Measurements from ENCODE around the gene AMH.

The AMH gene

DNA sequence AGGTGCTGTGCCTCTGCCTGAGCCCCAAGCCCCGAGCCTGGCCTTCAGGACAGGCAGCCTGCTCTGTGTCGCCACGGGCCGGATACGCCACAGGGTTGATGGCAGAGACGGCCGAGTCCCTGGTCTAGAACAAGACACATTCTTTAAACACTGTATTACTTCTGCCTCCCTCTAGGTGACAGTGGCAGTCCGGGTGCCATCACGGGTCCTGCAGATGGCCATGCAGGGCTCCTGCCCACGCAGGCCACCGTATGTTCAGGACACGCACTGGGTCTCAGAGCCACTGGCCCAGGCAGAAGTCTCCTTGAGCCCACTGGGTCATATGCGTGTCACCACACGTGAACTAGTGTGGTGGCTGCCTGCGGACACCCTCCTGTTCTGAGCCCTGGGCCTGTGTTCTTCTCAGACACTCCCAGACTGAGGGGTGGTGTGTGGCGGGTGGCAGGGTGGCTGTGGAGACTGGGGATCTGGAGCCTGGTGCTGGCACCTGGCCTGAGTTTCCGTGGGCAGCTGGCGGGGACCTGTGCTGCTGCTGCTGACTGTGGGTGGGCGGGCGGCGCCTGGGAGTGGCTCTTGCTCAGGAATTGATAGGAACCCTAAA lies 17.4 kb upstream of the AMH start:
- H3K9me3 ChIP-seq (ENCODE audit: insufficient read depth, low read depth, low read length), result no peaks in the 10 kb centered on the region
- H3K27me3 ChIP-seq (ENCODE audit: insufficient read depth, low read length), result no peaks in the 10 kb centered on the region
- H3K36me3 ChIP-seq (ENCODE audit: insufficient read depth, low read depth, low read length), result peaks cover 31% of the 10 kb centered on the region
- H3K4me1 ChIP-seq (ENCODE audit: insufficient read depth, low read length), result no peaks in the 10 kb centered on the region
- no peak overlapping the region for H3K9ac ChIP-seq (ENCODE audit: low read depth, low read length)
- no peak overlapping the region for H3K4me3 ChIP-seq (ENCODE audit: low read length)
- H3K27ac ChIP-seq (ENCODE audit: low read length), result no peak overlapping the region

GRCh38 chr19:2232286-2233151 lies 16.6 kb upstream of the AMH start:
- H3K4me3 ChIP-seq (ENCODE audit: low read length), result no peak overlapping the region

DNA sequence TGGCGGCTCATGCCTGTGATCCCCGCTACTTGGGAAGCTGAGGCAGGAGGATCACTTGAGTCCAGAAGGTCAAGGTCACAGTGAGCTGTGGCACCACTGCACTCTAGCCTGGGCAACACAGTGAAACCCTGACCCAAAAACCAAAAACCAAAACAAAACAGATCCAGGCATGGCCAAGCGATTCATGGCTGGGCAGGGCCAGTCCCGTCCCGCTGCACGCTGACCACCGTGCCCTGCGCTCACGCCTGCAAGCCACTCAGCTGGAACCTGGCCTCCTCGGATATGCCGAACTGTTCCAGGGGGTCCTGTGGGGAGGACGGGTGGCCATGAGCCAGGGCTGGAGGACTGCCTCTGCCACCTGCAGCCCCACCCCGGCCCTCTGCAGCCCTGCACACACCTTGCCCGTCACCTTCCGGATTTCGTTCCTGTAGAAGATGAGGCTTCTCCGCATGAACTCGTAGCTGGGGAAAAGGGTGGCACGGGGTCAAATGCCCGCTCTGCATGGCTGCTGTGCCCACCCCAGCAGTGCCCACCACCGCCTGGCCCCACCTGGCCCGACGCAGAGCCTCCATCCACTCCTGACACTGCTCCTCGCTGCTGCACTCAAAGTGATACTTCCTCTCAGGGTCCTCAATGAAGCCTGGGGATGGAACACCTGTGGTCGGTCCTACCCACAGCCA lies 15.4 kb upstream of the AMH start:
- no peaks in the 10 kb centered on the region for H3K27me3 ChIP-seq (ENCODE audit: insufficient read depth, low read length)
- H3K4me3 ChIP-seq (ENCODE audit: low read length), result no peak overlapping the region
- peaks cover 7% of the 10 kb centered on the region for H3K4me1 ChIP-seq (ENCODE audit: insufficient read depth, low read length)
- no peak overlapping the region for H3K27ac ChIP-seq (ENCODE audit: low read length)
- no peak overlapping the region for H3K9ac ChIP-seq (ENCODE audit: low read depth, low read length)
- no peaks in the 10 kb centered on the region for H3K9me3 ChIP-seq (ENCODE audit: insufficient read depth, low read depth, low read length)
- H3K36me3 ChIP-seq (ENCODE audit: insufficient read depth, low read depth, low read length), result peaks cover 32% of the 10 kb centered on the region

More at GRCh38 chr19:2232286-2233151, 16.6 kb upstream of the AMH start:
- peaks cover 31% of the 10 kb centered on the region for H3K36me3 ChIP-seq (ENCODE audit: insufficient read depth, low read depth, low read length)
- H3K27ac ChIP-seq (ENCODE audit: low read length), result no peak overlapping the region
- H3K4me1 ChIP-seq (ENCODE audit: insufficient read depth, low read length), result no peaks in the 10 kb centered on the region
- H3K27me3 ChIP-seq (ENCODE audit: insufficient read depth, low read length), result no peaks in the 10 kb centered on the region
- no peak overlapping the region for H3K9ac ChIP-seq (ENCODE audit: low read depth, low read length)
- no peaks in the 10 kb centered on the region for H3K9me3 ChIP-seq (ENCODE audit: insufficient read depth, low read depth, low read length)

DNA sequence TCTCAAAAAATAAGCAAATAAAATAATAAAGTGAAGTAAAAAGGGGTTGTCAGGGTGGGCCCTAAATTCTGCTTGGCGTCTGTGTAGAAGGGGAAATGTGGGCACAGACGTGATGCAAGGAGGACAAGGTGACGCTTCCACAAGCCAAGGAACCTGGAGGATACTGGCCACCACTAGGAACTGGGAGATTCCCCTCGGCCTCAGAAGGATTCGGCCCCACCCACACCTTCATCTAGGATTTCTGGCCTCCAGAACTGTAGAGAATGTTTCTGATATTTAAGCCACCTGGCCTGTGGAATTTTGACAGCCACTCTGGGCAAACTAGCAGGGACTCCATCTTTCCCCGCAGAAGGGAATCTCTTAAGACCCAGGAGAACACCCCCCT lies 14.1 kb upstream of the AMH start:
- Histone ChIP-seq H3K4me1 (ENCODE audit: insufficient read depth, low read length) (peaks cover 15% of the 10 kb centered on the region), H3K9me3 (ENCODE audit: insufficient read depth, low read depth, low read length) (no peaks in the 10 kb centered on the region), H3K36me3 (ENCODE audit: insufficient read depth, low read depth, low read length) (peaks cover 25% of the 10 kb centered on the region), H3K27ac (ENCODE audit: low read length) (no peak overlapping the region), H3K9ac (ENCODE audit: low read depth, low read length) (peak overlapping the region; percentile 94), H3K27me3 (ENCODE audit: insufficient read depth, low read length) (no peaks in the 10 kb centered on the region), H3K4me3 (ENCODE audit: low read length) (peak overlapping the region; percentile 92)

GRCh38 chr19:2235381-2236063 lies 13.6 kb upstream of the AMH start:
- H3K4me1 ChIP-seq (ENCODE audit: insufficient read depth, low read length), result peaks cover 19% of the 10 kb centered on the region
- H3K27me3 ChIP-seq (ENCODE audit: insufficient read depth, low read length), result no peaks in the 10 kb centered on the region
- no peak overlapping the region for H3K27ac ChIP-seq (ENCODE audit: low read length)
- H3K36me3 ChIP-seq (ENCODE audit: insufficient read depth, low read depth, low read length), result peaks cover 27% of the 10 kb centered on the region
- peak overlapping the region; percentile 92 for H3K4me3 ChIP-seq (ENCODE audit: low read length)
- no peaks in the 10 kb centered on the region for H3K9me3 ChIP-seq (ENCODE audit: insufficient read depth, low read depth, low read length)
- H3K9ac ChIP-seq (ENCODE audit: low read depth, low read length), result peak overlapping the region; percentile 94

- H3K9ac ChIP-seq (ENCODE audit: low read depth, low read length), result peak overlapping the region; percentile 94; the same call in 1 of the 2 replicates
- H3K4me3 ChIP-seq (ENCODE audit: low read length), result peak overlapping the region; percentile 92; the same call in 1 of the 2 replicates
- H3K4me1 ChIP-seq (ENCODE audit: insufficient read depth, low read length), result peaks cover 21% of the 10 kb centered on the region
- peaks cover 31% of the 10 kb centered on the region for H3K36me3 ChIP-seq (ENCODE audit: insufficient read depth, low read depth, low read length)
- no peaks in the 10 kb centered on the region for H3K9me3 ChIP-seq (ENCODE audit: insufficient read depth, low read depth, low read length)
- H3K27me3 ChIP-seq (ENCODE audit: insufficient read depth, low read length), result no peaks in the 10 kb centered on the region
- no peak overlapping the region for H3K27ac ChIP-seq (ENCODE audit: low read length)
Observed at GRCh38 chr19:2236064-2236313, 13.1 kb upstream of the AMH start.

GRCh38 chr19:2236314-2237050 lies 12.6 kb upstream of the AMH start, which contains the start of the genes PLEKHJ1 and SF3A2:
PLEKHJ1 (minus strand) TSS chr19:2236329; CDS start chr19:2236248, 81 bp downstream.
SF3A2 (plus strand) TSS chr19:2236824; CDS start chr19:2243419, 6,595 bp downstream.
- Histone ChIP-seq H3K9me3 (ENCODE audit: insufficient read depth, low read depth, low read length) (no peaks in the 10 kb centered on the region), H3K36me3 (ENCODE audit: insufficient read depth, low read depth, low read length) (peaks cover 34% of the 10 kb centered on the region)

DNA sequence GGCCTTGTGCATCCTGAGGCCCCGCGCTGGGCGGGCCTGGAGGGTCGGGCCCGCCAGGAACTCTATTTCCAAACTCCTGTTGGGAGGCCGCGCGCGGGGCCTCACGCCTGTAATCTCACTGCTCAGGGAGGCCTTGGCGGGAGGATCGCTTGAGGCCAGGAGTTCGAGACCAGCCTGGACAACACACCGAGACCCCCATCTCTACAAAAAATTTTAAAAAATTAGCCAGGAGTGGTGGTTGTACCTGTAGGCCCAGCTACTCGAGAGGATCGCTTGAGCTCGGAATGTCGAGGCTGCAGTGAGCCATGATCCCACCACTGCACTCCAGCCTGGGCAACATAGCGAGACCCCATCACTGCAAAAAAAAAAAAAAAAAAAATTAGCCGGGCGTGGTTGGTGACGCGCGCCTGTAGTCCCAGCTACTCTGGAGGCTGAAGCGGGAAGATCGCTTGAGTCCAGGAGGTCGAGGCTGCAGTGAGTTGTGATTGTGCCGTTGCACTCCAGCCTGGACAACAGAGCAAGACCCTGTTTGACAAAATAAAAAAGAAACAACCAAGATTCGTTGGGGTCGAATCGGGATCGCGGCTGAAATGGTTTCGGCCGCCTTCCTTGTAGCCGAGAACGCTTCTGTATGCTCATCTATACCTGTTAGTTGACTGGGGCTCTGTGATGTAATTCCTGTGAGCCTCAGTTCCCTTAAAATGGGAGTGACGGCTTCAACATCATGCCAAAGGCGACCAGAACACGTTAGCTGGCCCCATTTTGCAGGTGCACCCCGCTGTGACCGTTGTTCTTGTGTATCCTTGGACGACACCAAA lies 11.9 kb upstream of the AMH start:
- H3K27me3 ChIP-seq (ENCODE audit: insufficient read depth, low read length), result no peaks in the 10 kb centered on the region
- H3K27ac ChIP-seq (ENCODE audit: low read length), result peak overlapping the region; percentile 59
- peak overlapping the region; percentile 92 for H3K4me3 ChIP-seq (ENCODE audit: low read length)
- peak overlapping the region; percentile 94 for H3K9ac ChIP-seq (ENCODE audit: low read depth, low read length)
- peaks cover 21% of the 10 kb centered on the region for H3K4me1 ChIP-seq (ENCODE audit: insufficient read depth, low read length)
- peaks cover 42% of the 10 kb centered on the region for H3K36me3 ChIP-seq (ENCODE audit: insufficient read depth, low read depth, low read length)
- H3K9me3 ChIP-seq (ENCODE audit: insufficient read depth, low read depth, low read length), result no peaks in the 10 kb centered on the region

More at GRCh38 chr19:2236314-2237050, 12.6 kb upstream of the AMH start, which contains the start of the genes PLEKHJ1 and SF3A2:
- Histone ChIP-seq H3K27me3 (ENCODE audit: insufficient read depth, low read length) (no peaks in the 10 kb centered on the region), H3K4me1 (ENCODE audit: insufficient read depth, low read length) (peaks cover 21% of the 10 kb centered on the region), H3K4me3 (ENCODE audit: low read length) (peak within 1 kb of the TSS; percentile 92), H3K27ac (ENCODE audit: low read length) (peak within 1 kb of the TSS; percentile 59), H3K9ac (ENCODE audit: low read depth, low read length) (peak within 1 kb of the TSS; percentile 94)

DNA sequence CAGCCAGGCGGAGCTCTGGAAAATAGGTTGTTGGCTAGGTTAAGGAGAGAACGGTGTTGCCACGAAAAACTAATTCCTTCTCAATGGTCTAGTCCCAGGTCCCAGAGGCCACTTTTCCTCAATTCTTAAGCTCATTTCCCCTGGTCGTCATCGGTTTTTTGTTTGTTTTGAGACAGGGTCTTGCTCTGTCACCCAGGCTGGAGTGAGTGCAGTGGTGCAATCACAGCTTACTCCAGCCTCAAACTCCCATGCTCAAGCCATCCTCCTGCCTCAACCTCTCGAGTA lies 11.3 kb upstream of the AMH start:
- Histone ChIP-seq H3K9ac (ENCODE audit: low read depth, low read length) (peak overlapping the region; percentile 94; the same call in 1 of the 2 replicates), H3K4me1 (ENCODE audit: insufficient read depth, low read length) (peaks cover 21% of the 10 kb centered on the region), H3K4me3 (ENCODE audit: low read length) (peak overlapping the region; percentile 92), H3K27ac (ENCODE audit: low read length) (no peak overlapping the region), H3K9me3 (ENCODE audit: insufficient read depth, low read depth, low read length) (no peaks in the 10 kb centered on the region), H3K36me3 (ENCODE audit: insufficient read depth, low read depth, low read length) (peaks cover 47% of the 10 kb centered on the region), H3K27me3 (ENCODE audit: insufficient read depth, low read length) (no peaks in the 10 kb centered on the region)

- no peak overlapping the region for H3K27ac ChIP-seq (ENCODE audit: low read length)
- no peaks in the 10 kb centered on the region for H3K27me3 ChIP-seq (ENCODE audit: insufficient read depth, low read length)
- H3K9me3 ChIP-seq (ENCODE audit: insufficient read depth, low read depth, low read length), result no peaks in the 10 kb centered on the region
- H3K36me3 ChIP-seq (ENCODE audit: insufficient read depth, low read depth, low read length), result peaks cover 48% of the 10 kb centered on the region
- peak overlapping the region; percentile 94; the same call in 1 of the 2 replicates for H3K9ac ChIP-seq (ENCODE audit: low read depth, low read length)
- peaks cover 21% of the 10 kb centered on the region for H3K4me1 ChIP-seq (ENCODE audit: insufficient read depth, low read length)
- peak overlapping the region; percentile 92 for H3K4me3 ChIP-seq (ENCODE audit: low read length)
Observed at GRCh38 chr19:2239173-2239572, 9.9 kb upstream of the AMH start.
